GM23338 (cell line): ENCODE data around the gene CLEC1A.

ENCODE experiments used
- CREB1 ChIP-seq: fragments of 250-450 bp; sonication (Bioruptor Pico); IDR thresholded peaks from 2 replicates; pipeline ENCODE4 v1.5.0; 2020; ENCODE audit warnings: low read depth, mild to moderate bottlenecking, moderate library complexity
- CTCF ChIP-seq, 2 experiments: fragments of 200-600 bp in 1 of 2; sonication (generic) in 1 of 2; conservative IDR thresholded peaks; 2 replicates each; pipeline versions ENCODE4 v1.5.1 to v1.6.1; 2016 to 2017; ENCODE audit warnings: antibody characterized with exemption in 2 of 2, low read depth in 2 of 2, mild to moderate bottlenecking in 2 of 2, moderate library complexity in 1 of 2
- EZH2 ChIP-seq: fragments of 200-600 bp; sonication (generic); IDR thresholded peaks from one replicate; pipeline ENCODE4 v1.8.0; 2017; ENCODE audit warnings: antibody characterized with exemption, mild to moderate bottlenecking, low read depth; ENCODE audit not compliant: unreplicated experiment
- EZH2phosphoT487 ChIP-seq: fragments of 200-600 bp; sonication (generic); IDR thresholded peaks from one replicate; pipeline ENCODE4 v1.8.1; 2018; ENCODE audit warnings: antibody characterized with exemption; ENCODE audit not compliant: unreplicated experiment
- NANOG ChIP-seq: IDR thresholded peaks from 2 replicates; pipeline ENCODE4 v1.6.1; 2016; ENCODE audit warnings: antibody characterized with exemption, borderline replicate concordance
- POLR2AphosphoS5 ChIP-seq: IDR thresholded peaks from 2 replicates; pipeline ENCODE4 v1.6.1; 2016; ENCODE audit warnings: antibody characterized with exemption, low read depth
- REST ChIP-seq: IDR thresholded peaks from one replicate; pipeline ENCODE4 v1.6.1; 2018; ENCODE audit warnings: antibody characterized with exemption; ENCODE audit not compliant: unreplicated experiment
- ZNF331 ChIP-seq: fragments of 250-450 bp; sonication (Bioruptor Pico); IDR thresholded peaks from 2 replicates; pipeline ENCODE4 v1.5.0; 2020; ENCODE audit warnings: low read depth, mild to moderate bottlenecking, moderate library complexity

DNA sequence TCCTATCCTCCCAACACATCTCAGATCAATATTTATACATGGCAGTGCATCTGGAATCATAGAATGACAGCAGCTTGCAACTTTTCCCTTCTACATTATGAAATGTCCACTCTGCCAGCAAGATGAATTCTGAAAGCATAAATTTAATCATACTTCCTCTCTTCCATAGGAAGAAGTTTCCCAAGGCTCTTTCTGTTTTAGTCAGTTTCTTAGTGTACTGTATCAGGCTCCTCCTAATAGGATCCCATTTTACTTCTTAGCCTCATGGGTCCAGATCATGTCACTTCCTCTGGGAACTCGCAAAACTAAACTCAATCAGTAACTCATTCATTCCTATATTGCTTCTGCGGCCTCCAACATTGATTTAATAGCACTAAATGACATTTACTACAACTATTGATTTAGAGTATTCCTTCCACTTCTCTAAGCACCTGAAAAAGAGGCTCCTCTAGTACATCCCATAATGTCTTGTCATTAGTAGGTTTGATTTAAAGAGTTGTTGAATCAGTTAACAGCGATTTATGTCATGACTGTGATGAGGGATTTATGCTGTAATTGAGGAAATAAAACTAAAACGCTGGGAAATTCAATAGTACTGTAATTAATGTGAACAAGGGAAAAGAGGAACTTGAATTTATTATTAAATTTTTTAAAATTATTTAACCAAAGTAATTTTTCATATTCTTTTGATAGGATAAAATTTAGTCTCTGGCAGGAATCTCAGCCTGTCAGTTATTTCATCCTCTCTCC is 4.0 kb downstream of the CLEC1A start:
- TF ChIP-seq CTCF (conservative IDR thresholded peaks at IDR 0.05; ENCODE audit: low read depth in 2 of 2) (no peak), ZNF331 (CRISPR knock-in tag) (no peak), EZH2 (no peak), POLR2AphosphoS5 (no peak), EZH2phosphoT487 (no peak), REST (no peak), CREB1 (CRISPR knock-in tag) (no peak), NANOG (no peak)
